ENCODE data around the gene GCHFR. TPM values are rescaled to one million over a fixed set of nuclear protein-coding genes. Genes with fewer than 3 reads are reported as not detected.

GCHFR gene
- total RNA-seq, 4 donors from 2014 or later = 6.6 to 13.9 (median 11.8) TPM

DNA sequence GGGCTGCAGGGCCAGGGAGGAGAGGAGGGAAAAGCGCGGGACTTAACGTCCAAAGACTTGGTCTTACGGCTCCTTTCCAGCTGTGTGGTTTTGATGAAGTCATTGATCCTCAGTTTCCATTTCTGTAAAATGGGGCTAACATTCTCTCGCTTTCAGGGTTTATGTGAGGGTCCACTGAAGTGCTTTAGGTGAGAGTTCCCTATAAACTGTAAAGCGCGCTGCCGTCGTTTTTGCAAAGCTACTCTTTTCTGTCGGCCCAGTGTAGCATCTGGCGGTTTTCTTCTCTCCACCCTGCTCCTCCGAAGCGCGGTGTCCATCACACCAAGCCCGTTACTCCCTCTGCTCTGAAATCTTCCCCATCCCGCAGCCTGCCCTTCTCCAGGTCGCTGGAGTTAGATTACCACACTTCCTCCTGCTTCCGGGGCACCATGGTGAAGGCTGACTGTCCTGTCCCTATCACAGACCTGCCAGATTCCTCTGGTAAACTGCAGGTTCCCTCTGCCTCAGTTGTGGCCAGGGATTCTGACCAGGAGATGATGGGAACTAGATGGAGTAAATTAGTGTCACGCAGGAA lies 44.1 kb downstream of the GCHFR start:
- H3K4me1 ChIP-seq = peaks cover 21 to 43% (median 30%) of the 10 kb centered on the region in 4 donors
- no peaks in the 10 kb centered on the region for H3K9me3 ChIP-seq
- peak overlapping the region; percentile 87 to 99 (median 93) for H3K4me3 ChIP-seq
- no peak for DNase-seq (ENCODE audit: extremely low spot score)
- H3K27ac ChIP-seq (replicated peaks in 1 of 4) = peak overlapping the region; percentile 95 to 97 (median 96)
- intact Hi-C loops (cut with DNase I) = loop anchor here (2.0 kb wide), 1 partner anchor 53 kb away; the partner anchor contains the start of gene RMDN3
- H3K36me3 ChIP-seq = peaks cover 7 to 33% (median 30%) of the 10 kb centered on the region in 4 donors
- no peak for TF ChIP-seq POLR2A (IDR thresholded peaks at IDR 0.05; ENCODE audit: low read depth)
- TF ChIP-seq, protein P1, sequence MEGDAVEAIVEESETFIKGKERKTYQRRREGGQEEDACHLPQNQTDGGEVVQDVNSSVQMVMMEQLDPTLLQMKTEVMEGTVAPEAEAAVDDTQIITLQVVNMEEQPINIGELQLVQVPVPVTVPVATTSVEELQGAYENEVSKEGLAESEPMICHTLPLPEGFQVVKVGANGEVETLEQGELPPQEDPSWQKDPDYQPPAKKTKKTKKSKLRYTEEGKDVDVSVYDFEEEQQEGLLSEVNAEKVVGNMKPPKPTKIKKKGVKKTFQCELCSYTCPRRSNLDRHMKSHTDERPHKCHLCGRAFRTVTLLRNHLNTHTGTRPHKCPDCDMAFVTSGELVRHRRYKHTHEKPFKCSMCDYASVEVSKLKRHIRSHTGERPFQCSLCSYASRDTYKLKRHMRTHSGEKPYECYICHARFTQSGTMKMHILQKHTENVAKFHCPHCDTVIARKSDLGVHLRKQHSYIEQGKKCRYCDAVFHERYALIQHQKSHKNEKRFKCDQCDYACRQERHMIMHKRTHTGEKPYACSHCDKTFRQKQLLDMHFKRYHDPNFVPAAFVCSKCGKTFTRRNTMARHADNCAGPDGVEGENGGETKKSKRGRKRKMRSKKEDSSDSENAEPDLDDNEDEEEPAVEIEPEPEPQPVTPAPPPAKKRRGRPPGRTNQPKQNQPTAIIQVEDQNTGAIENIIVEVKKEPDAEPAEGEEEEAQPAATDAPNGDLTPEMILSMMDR (IDR thresholded peaks at IDR 0.05) = no peak
- TF ChIP-seq EP300 (IDR thresholded peaks at IDR 0.05) = no peak
- TF ChIP-seq POLR2AphosphoS5 (IDR thresholded peaks at IDR 0.05) = no peak
- no peaks in the 10 kb centered on the region for H3K27me3 ChIP-seq
- 16% methylated on average over 19 of the region's 19 CpGs for WGBS

DNA sequence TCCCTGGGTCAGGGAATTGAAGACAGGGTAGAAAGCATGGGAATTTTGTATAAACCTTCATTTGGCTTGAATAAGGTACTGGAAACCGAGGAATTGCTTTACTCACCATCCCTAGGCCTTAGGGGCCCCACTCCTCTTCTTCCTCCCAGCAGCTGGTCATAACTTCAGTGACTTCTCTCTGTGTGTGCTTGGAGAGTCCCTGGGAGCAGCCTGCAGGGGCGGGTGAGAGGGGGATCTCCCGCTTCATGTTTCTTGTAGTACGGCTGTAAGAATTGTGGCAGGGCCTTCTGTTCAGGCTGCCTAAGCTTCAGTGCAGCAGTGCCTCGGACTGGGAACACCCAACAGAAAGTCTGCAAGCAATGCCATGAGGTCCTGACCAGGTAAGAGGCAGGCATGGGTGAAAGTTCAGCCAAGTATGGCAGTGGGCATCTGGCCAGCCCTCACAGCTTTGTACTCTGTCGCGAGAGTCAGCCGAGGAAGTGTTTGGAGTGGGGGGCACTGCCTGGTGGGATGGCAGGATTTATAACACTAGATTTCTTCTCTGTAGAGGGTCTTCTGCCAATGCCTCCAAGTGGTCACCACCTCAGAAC lies 45.1 kb downstream of the GCHFR start:
- Histone ChIP-seq H3K9me3 (no peaks in the 10 kb centered on the region), H3K27me3 (no peaks in the 10 kb centered on the region), H3K4me1 (peaks cover 21 to 33% (median 30%) of the 10 kb centered on the region in 4 donors), H3K27ac (replicated peaks in 1 of 4) (no peak overlapping the region), H3K4me3 (no peak overlapping the region), H3K36me3 (peaks cover 7 to 41% (median 39%) of the 10 kb centered on the region in 4 donors)
- intact Hi-C loops (cut with DNase I) = no loop called here
- DNase-seq (ENCODE audit: extremely low spot score) = no peak
- WGBS = 86% methylated on average over 8 of the region's 8 CpGs
- TF ChIP-seq, protein P1 (IDR thresholded peaks at IDR 0.05) = no peak
- TF ChIP-seq POLR2AphosphoS5 (IDR thresholded peaks at IDR 0.05) = no peak
- TF ChIP-seq EP300 (IDR thresholded peaks at IDR 0.05) = no peak
- no peak for TF ChIP-seq POLR2A (IDR thresholded peaks at IDR 0.05; ENCODE audit: low read depth)

DNA sequence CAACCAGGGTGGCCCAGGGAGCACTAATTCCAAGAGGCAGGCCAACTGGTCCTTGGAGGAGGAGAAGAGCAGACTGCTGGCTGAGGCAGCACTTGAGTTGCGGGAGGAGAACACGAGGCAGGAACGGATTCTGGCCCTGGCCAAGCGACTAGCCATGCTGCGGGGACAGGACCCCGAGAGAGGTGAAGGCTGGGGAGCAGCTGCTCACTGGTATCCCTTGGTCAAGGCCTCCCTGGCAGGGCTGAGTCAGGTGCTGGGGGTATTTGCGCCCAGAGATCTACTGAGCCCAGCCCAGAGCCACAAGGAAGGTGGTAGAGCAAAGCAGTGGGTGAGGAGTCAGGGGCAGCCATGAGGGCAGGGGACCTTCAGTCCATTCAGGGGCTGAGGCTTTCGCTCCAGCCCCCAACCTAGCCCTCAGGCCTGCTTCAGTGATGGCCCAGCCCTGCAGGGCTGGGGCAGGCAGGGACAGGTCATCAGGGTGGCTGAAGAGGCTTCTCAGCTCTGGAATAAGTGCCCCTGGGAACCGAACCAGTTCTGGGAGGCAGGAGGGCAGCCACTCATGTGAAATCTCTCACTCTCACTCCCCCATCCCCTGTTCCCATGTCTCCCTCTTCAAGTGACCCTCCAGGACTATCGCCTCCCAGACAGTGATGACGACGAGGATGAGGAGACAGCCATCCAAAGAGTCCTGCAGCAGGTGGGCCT lies 49.0 kb downstream of the GCHFR start:
- peaks cover 8 to 13% (median 12%) of the 10 kb centered on the region in 4 donors for H3K4me1 ChIP-seq
- TF ChIP-seq, protein P1 (IDR thresholded peaks at IDR 0.05) = no peak
- TF ChIP-seq EP300 (IDR thresholded peaks at IDR 0.05) (no peak), POLR2A (IDR thresholded peaks at IDR 0.05; ENCODE audit: low read depth) (no peak), POLR2AphosphoS5 (IDR thresholded peaks at IDR 0.05) (no peak)
- peaks cover 7 to 61% (median 49%) of the 10 kb centered on the region in 4 donors for H3K36me3 ChIP-seq
- no peaks in the 10 kb centered on the region for H3K9me3 ChIP-seq
- no peak overlapping the region for H3K4me3 ChIP-seq
- H3K27me3 ChIP-seq = no peaks in the 10 kb centered on the region
- no peak overlapping the region for H3K27ac ChIP-seq (replicated peaks in 1 of 4)
- no peak for DNase-seq (ENCODE audit: extremely low spot score)
- WGBS = 98% methylated on average over 12 of the region's 12 CpGs
- intact Hi-C loops (cut with DNase I) = no loop called here

DNA sequence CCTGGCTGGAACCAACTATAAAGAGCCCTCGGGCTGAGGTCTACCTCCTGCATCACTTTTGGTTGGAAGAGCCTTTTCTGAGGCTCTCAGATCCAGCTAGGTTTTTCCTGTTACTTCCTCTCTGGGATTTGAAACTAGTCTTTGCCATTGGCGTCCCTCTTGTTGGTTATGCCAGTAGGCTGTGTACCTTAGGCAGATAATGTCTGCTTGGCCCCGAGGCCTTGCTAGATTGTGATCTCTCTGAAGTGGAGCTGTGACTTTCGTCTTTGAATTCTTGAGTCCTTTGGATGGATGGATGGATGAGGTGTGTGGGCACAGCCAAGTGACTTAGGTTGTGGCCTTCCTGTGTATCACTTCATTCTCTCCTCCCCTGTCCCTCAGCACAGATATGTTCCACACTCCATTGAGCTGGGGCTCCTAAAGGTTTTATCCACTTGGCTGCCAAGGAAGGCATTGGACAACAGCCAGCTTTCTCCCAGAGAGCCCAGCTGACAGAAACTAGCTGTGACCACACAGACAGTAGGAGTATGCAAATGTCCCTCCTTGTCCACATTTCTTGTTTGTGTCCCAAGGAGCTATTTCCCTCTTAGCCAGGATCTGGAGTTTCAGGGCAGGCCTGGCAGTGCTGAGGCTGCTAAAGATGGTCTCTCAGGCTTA lies 51.3 kb downstream of the GCHFR start:
- no peak overlapping the region for H3K27ac ChIP-seq (replicated peaks in 1 of 4)
- intact Hi-C loops (cut with DNase I) = no loop called here
- DNase-seq (ENCODE audit: extremely low spot score) = no peak
- no peaks in the 10 kb centered on the region for H3K4me1 ChIP-seq
- 87% methylated on average over 4 of the region's 4 CpGs for WGBS
- H3K36me3 ChIP-seq = peaks cover 7 to 55% (median 43%) of the 10 kb centered on the region in 4 donors
- H3K4me3 ChIP-seq = no peak overlapping the region
- no peaks in the 10 kb centered on the region for H3K27me3 ChIP-seq
- no peaks in the 10 kb centered on the region for H3K9me3 ChIP-seq
- TF ChIP-seq POLR2A (IDR thresholded peaks at IDR 0.05; ENCODE audit: low read depth) (no peak), POLR2AphosphoS5 (IDR thresholded peaks at IDR 0.05) (no peak), EP300 (IDR thresholded peaks at IDR 0.05) (no peak)
- TF ChIP-seq, protein P1 (IDR thresholded peaks at IDR 0.05) = no peak

Small RNA genes within 50 kb of the gene (small RNA-seq; reads per million reads assigned to genes)
- gene SUMO2P15 = 0 reads per million in 3 donors

Other genes starting within 250 kb of the GCHFR start
- gene CCDC32, start 199.0 kb upstream of the GCHFR start, total RNA-seq = 10 to 100 TPM; 24.9 to 38.3 (median 36.0) TPM
- 10 to 100 TPM in 3 of 4 donors, 1 to 10 TPM in 1; 8.7 to 13.5 (median 10.6) TPM for gene RPUSD2, start 194.8 kb upstream of the GCHFR start, total RNA-seq
- under 1 TPM in 3 of 4 donors, not detected in 1; 0.06 to 0.63 (median 0.17) TPM for gene KNL1, start 169.8 kb upstream of the GCHFR start, total RNA-seq
- under 1 TPM in 3 of 4 donors, not detected in 1; 0.50 to 0.92 (median 0.71) TPM for gene RAD51, start 68.9 kb upstream of the GCHFR start, total RNA-seq
- gene RMDN3, start 8.8 kb upstream of the GCHFR start, total RNA-seq = 10 to 100 TPM; 29.5 to 34.9 (median 31.5) TPM
- gene C15orf62, start 5.9 kb downstream of the GCHFR start, total RNA-seq = 1 to 10 TPM in 1 of 4 donors, under 1 TPM in 2, not detected in 1; under 0.01 to 1.1 (median 0.57) TPM
- 10 to 100 TPM; 14.4 to 36.8 (median 18.8) TPM for gene ZFYVE19, start 43.0 kb downstream of the GCHFR start, total RNA-seq
- 10 to 100 TPM in 3 of 4 donors, 1 to 10 TPM in 1; 10.0 to 23.8 (median 13.9) TPM for gene DNAJC17, start 43.4 kb downstream of the GCHFR start, total RNA-seq
- gene PPP1R14D, start 64.6 kb downstream of the GCHFR start, total RNA-seq = not detected
- 1 to 10 TPM in 3 of 4 donors, under 1 TPM in 1; 0.99 to 2.8 (median 1.8) TPM for gene SPINT1, start 80.0 kb downstream of the GCHFR start, total RNA-seq
- not detected for gene RHOV, start 110.2 kb downstream of the GCHFR start, total RNA-seq
- 10 to 100 TPM; 28.7 to 36.6 (median 32.2) TPM for gene VPS18, start 130.4 kb downstream of the GCHFR start, total RNA-seq
- 10 to 100 TPM in 1 of 4 donors, 1 to 10 TPM in 3; 1.7 to 12.6 (median 7.5) TPM for gene DLL4, start 165.3 kb downstream of the GCHFR start, total RNA-seq
- 1 to 10 TPM in 3 of 4 donors, under 1 TPM in 1; 0.66 to 3.6 (median 1.3) TPM for gene CHAC1, start 189.4 kb downstream of the GCHFR start, total RNA-seq

Measured in esophagus muscularis mucosa (tissue), 4 donors.